WTC11 (cell line): Measurements from ENCODE around the gene HNRNPLL. TPM values are rescaled to one million over a fixed set of nuclear protein-coding genes. Genes with fewer than 3 reads are reported as not detected.

ENCODE experiments used
- ATAC-seq: fragments of 200-7000 bp; cut with Tn5 transposase; 2 replicates; pipeline ENCODE4 v1.10.0; 2021; ENCODE audit warnings: mild to moderate bottlenecking, moderate library complexity
- CTCF ChIA-PET: fragments of 300-600 bp; sonication (Branson Sonifier 250); formaldehyde crosslinking; loops from one replicate; lab custom pipeline; 2021; ENCODE audit warnings: antibody characterized with exemption; lab: Charles Lee
- POLR2A ChIA-PET: fragments of 350-600 bp; sonication (Branson Sonifier 250); formaldehyde crosslinking; loops from one replicate; lab custom pipeline; 2021; ENCODE audit warnings: antibody characterized with exemption; lab: Charles Lee
- DNase-seq: peaks from one replicate; pipeline ENCODE4 v3.0.0; 2021; ENCODE audit warnings: low spot score
- H3K27ac Mint-ChIP-seq: 2 replicates; pipeline ENCODE4 v1.8.0; 2021; ENCODE audit warnings: mixed read lengths
- H3K27me3 Mint-ChIP-seq: 2 replicates; pipeline ENCODE4 v1.8.0; 2021; ENCODE audit warnings: low read depth, mild to moderate bottlenecking, moderate library complexity, mixed read lengths
- H3K36me3 Mint-ChIP-seq: 2 replicates; pipeline ENCODE4 v1.8.0; 2021; ENCODE audit warnings: mixed read lengths
- H3K4me1 Mint-ChIP-seq: 2 replicates; pipeline ENCODE4 v1.8.0; 2022; ENCODE audit warnings: mixed read lengths
- H3K4me3 Mint-ChIP-seq: 2 replicates; pipeline ENCODE4 v1.8.0; 2021; ENCODE audit warnings: mild to moderate bottlenecking, moderate library complexity, mixed read lengths
- H3K9me3 Mint-ChIP-seq: 2 replicates; pipeline ENCODE4 v1.8.0; 2021; ENCODE audit warnings: mixed read lengths
- ATF1 ChIP-seq: sonication (generic); formaldehyde crosslinking; IDR thresholded peaks from 2 replicates; pipeline ENCODE4 v1.8.1; 2023; ENCODE audit warnings: mild to moderate bottlenecking, moderate library complexity, missing genetic modification reagents
- ELF4 ChIP-seq: sonication (generic); formaldehyde crosslinking; IDR thresholded peaks from 2 replicates; pipeline ENCODE4 v1.8.1; 2022; ENCODE audit warnings: low read depth, mild to moderate bottlenecking, moderate library complexity, missing genetic modification reagents
- NFYB ChIP-seq: sonication (generic); formaldehyde crosslinking; conservative IDR thresholded peaks from 2 replicates; pipeline ENCODE4 v1.8.0; 2022; ENCODE audit warnings: low read depth, missing genetic modification reagents
- SOX15 ChIP-seq: fragments of 250-450 bp; sonication (Bioruptor Pico); IDR thresholded peaks from 2 replicates; pipeline ENCODE4 v1.9.0; 2021; ENCODE audit warnings: mild to moderate bottlenecking
- ZNF121 ChIP-seq: sonication (generic); formaldehyde crosslinking; IDR thresholded peaks from 2 replicates; pipeline ENCODE4 v1.8.0; 2023; ENCODE audit warnings: missing genetic modification reagents
- ZNF219 ChIP-seq: sonication (generic); formaldehyde crosslinking; IDR thresholded peaks from 2 replicates; pipeline ENCODE4 v1.8.0; 2023; ENCODE audit warnings: missing genetic modification reagents, mild to moderate bottlenecking, borderline replicate concordance
- ZNF263 ChIP-seq: sonication (generic); formaldehyde crosslinking; IDR thresholded peaks from 2 replicates; pipeline ENCODE4 v1.8.1; 2022; ENCODE audit warnings: low read depth, mild to moderate bottlenecking, moderate library complexity, missing genetic modification reagents
- ZNF416 ChIP-seq: fragments of 250-450 bp; sonication (Bioruptor Pico); IDR thresholded peaks from 2 replicates; pipeline ENCODE4 v1.9.0; 2021; ENCODE audit warnings: mild to moderate bottlenecking, inconsistent platforms
- ZNF671 ChIP-seq: fragments of 250-450 bp; sonication (Bioruptor Pico); IDR thresholded peaks from 2 replicates; pipeline ENCODE4 v1.8.0; 2021; ENCODE audit warnings: mild to moderate bottlenecking
- total RNA-seq: library from RNA; stranded (reverse); gene quantifications from 3 replicates; pipeline ENCODE4 v1.2.3, GENCODE V29; 2021
- TF ChIP-seq, protein P1 (sequence below): sonication (generic); formaldehyde crosslinking; IDR thresholded peaks from 2 replicates; pipeline ENCODE4 v1.8.1; 2022; ENCODE audit warnings: mild to moderate bottlenecking, missing genetic modification reagents, moderate library complexity, borderline replicate concordance
- TF ChIP-seq, protein P2 (sequence below): sonication (generic); formaldehyde crosslinking; IDR thresholded peaks from 2 replicates; pipeline ENCODE4 v1.8.0; 2022; ENCODE audit warnings: mild to moderate bottlenecking, missing genetic modification reagents
- TF ChIP-seq, protein P3 (sequence below): sonication (generic); formaldehyde crosslinking; IDR thresholded peaks from 2 replicates; pipeline ENCODE4 v1.8.0; 2022; ENCODE audit warnings: mild to moderate bottlenecking, missing genetic modification reagents
- TF ChIP-seq, protein P4 (sequence below): fragments of 200-600 bp; IDR thresholded peaks from 2 replicates; pipeline ENCODE4 v1.8.0; 2022; ENCODE audit warnings: antibody characterized with exemption
- TF ChIP-seq, protein P5 (sequence below): sonication (generic); formaldehyde crosslinking; IDR thresholded peaks from 2 replicates; pipeline ENCODE4 v1.8.0; 2023; ENCODE audit warnings: missing genetic modification reagents
- TF ChIP-seq, protein P6 (sequence below): sonication (generic); formaldehyde crosslinking; IDR thresholded peaks from 2 replicates; pipeline ENCODE4 v1.8.1; 2022; ENCODE audit warnings: low read depth, missing genetic modification reagents, borderline replicate concordance
- TF ChIP-seq, protein P7 (sequence below): sonication (generic); formaldehyde crosslinking; IDR thresholded peaks from 2 replicates; pipeline ENCODE4 v1.8.1; 2023; ENCODE audit warnings: mild to moderate bottlenecking, moderate library complexity, missing genetic modification reagents
- TF ChIP-seq, protein P8 (sequence below): sonication (generic); formaldehyde crosslinking; IDR thresholded peaks from 2 replicates; pipeline ENCODE4 v1.8.1; 2023; ENCODE audit warnings: mild to moderate bottlenecking, missing genetic modification reagents, borderline replicate concordance

Gene HNRNPLL
- total RNA-seq, 1 experiment from 2014 or later: 65.3 TPM

DNA sequence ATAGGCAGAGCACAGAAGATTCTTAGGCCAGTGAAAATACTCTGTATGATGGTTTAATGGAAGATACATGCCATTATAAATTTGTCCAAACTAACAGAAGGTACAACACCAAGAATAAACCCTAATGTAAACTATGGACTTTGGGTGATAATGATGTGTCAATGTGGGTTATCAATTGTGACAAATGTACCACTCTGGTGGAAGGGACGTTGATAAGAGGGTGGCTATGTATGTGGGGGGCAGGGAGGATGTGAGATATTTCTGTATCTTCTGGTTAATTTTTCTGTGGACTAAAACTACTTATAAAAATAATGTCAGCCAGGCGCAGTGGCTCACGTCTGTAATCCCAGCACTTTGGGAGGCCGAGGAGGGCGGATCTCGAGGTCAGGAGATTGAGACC lies 86.2 kb downstream of the HNRNPLL start:
- H3K4me1 Mint-ChIP-seq: peaks cover 14% of the 10 kb centered on the region
- H3K4me3 Mint-ChIP-seq: no peak overlapping the region
- H3K9me3 Mint-ChIP-seq: peaks cover 7% of the 10 kb centered on the region
- H3K36me3 Mint-ChIP-seq: no peaks in the 10 kb centered on the region
- POLR2A ChIA-PET: no interaction called here
- ATAC-seq (no peak), DNase-seq (no peak)
- no peaks in the 10 kb centered on the region for H3K27me3 Mint-ChIP-seq
- TF ChIP-seq SOX15 (no peak), ATF1 (CRISPR knock-in tag) (no peak), ZNF671 (CRISPR knock-in tag) (no peak), ELF4 (CRISPR knock-in tag) (no peak), NFYB (CRISPR knock-in tag) (no peak), ZNF416 (CRISPR knock-in tag) (no peak), ZNF263 (CRISPR knock-in tag) (no peak), ZNF219 (CRISPR knock-in tag) (no peak)
- TF ChIP-seq, protein P1, sequence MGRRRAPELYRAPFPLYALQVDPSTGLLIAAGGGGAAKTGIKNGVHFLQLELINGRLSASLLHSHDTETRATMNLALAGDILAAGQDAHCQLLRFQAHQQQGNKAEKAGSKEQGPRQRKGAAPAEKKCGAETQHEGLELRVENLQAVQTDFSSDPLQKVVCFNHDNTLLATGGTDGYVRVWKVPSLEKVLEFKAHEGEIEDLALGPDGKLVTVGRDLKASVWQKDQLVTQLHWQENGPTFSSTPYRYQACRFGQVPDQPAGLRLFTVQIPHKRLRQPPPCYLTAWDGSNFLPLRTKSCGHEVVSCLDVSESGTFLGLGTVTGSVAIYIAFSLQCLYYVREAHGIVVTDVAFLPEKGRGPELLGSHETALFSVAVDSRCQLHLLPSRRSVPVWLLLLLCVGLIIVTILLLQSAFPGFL (CRISPR knock-in tag): no peak
- TF ChIP-seq, protein P2, sequence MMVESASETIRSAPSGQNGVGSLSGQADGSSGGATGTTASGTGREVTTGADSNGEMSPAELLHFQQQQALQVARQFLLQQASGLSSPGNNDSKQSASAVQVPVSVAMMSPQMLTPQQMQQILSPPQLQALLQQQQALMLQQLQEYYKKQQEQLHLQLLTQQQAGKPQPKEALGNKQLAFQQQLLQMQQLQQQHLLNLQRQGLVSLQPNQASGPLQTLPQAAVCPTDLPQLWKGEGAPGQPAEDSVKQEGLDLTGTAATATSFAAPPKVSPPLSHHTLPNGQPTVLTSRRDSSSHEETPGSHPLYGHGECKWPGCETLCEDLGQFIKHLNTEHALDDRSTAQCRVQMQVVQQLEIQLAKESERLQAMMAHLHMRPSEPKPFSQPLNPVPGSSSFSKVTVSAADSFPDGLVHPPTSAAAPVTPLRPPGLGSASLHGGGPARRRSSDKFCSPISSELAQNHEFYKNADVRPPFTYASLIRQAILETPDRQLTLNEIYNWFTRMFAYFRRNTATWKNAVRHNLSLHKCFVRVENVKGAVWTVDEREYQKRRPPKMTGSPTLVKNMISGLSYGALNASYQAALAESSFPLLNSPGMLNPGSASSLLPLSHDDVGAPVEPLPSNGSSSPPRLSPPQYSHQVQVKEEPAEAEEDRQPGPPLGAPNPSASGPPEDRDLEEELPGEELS (CRISPR knock-in tag): no peak
- TF ChIP-seq, protein P3, sequence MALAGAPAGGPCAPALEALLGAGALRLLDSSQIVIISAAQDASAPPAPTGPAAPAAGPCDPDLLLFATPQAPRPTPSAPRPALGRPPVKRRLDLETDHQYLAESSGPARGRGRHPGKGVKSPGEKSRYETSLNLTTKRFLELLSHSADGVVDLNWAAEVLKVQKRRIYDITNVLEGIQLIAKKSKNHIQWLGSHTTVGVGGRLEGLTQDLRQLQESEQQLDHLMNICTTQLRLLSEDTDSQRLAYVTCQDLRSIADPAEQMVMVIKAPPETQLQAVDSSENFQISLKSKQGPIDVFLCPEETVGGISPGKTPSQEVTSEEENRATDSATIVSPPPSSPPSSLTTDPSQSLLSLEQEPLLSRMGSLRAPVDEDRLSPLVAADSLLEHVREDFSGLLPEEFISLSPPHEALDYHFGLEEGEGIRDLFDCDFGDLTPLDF: no peak
- TF ChIP-seq, protein P4, sequence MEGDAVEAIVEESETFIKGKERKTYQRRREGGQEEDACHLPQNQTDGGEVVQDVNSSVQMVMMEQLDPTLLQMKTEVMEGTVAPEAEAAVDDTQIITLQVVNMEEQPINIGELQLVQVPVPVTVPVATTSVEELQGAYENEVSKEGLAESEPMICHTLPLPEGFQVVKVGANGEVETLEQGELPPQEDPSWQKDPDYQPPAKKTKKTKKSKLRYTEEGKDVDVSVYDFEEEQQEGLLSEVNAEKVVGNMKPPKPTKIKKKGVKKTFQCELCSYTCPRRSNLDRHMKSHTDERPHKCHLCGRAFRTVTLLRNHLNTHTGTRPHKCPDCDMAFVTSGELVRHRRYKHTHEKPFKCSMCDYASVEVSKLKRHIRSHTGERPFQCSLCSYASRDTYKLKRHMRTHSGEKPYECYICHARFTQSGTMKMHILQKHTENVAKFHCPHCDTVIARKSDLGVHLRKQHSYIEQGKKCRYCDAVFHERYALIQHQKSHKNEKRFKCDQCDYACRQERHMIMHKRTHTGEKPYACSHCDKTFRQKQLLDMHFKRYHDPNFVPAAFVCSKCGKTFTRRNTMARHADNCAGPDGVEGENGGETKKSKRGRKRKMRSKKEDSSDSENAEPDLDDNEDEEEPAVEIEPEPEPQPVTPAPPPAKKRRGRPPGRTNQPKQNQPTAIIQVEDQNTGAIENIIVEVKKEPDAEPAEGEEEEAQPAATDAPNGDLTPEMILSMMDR: no peak
- no peak overlapping the region for H3K27ac Mint-ChIP-seq
- CTCF ChIA-PET: no interaction called here

DNA sequence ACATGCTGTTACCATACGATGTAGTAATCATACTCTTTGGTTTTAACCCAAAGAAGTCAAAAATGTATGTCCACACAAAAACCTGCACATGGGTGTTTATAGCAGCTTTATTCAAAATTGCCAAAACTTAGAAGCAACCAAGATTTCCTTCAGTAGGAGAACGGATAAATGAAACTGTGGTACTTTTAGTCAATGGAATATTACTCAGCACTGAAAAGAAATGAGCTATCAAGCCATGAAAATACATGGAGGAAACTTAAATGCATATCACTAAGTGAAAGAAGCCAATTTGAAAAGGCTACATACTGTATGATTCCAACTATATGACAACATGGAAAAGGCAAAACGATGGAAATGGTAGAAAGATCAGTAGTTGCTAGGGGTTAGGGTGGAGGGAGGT lies 86.6 kb downstream of the HNRNPLL start:
- no peak for ATAC-seq
- POLR2A ChIA-PET: no interaction called here
- H3K9me3 Mint-ChIP-seq: peaks cover 7% of the 10 kb centered on the region
- no peaks in the 10 kb centered on the region for H3K36me3 Mint-ChIP-seq
- H3K4me1 Mint-ChIP-seq: peaks cover 14% of the 10 kb centered on the region
- DNase-seq: no peak
- H3K27me3 Mint-ChIP-seq: no peaks in the 10 kb centered on the region
- no peak overlapping the region for H3K27ac Mint-ChIP-seq
- H3K4me3 Mint-ChIP-seq: no peak overlapping the region
- CTCF ChIA-PET: no interaction called here
- TF ChIP-seq, protein P5, sequence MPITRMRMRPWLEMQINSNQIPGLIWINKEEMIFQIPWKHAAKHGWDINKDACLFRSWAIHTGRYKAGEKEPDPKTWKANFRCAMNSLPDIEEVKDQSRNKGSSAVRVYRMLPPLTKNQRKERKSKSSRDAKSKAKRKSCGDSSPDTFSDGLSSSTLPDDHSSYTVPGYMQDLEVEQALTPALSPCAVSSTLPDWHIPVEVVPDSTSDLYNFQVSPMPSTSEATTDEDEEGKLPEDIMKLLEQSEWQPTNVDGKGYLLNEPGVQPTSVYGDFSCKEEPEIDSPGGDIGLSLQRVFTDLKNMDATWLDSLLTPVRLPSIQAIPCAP: no peak
- TF ChIP-seq ZNF219 (CRISPR knock-in tag): no peak
- TF ChIP-seq SOX15: no peak
- TF ChIP-seq, protein P2 (CRISPR knock-in tag): no peak
- TF ChIP-seq ZNF121 (CRISPR knock-in tag): no peak
- TF ChIP-seq, protein P6, sequence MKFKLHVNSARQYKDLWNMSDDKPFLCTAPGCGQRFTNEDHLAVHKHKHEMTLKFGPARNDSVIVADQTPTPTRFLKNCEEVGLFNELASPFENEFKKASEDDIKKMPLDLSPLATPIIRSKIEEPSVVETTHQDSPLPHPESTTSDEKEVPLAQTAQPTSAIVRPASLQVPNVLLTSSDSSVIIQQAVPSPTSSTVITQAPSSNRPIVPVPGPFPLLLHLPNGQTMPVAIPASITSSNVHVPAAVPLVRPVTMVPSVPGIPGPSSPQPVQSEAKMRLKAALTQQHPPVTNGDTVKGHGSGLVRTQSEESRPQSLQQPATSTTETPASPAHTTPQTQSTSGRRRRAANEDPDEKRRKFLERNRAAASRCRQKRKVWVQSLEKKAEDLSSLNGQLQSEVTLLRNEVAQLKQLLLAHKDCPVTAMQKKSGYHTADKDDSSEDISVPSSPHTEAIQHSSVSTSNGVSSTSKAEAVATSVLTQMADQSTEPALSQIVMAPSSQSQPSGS (CRISPR knock-in tag): no peak
- TF ChIP-seq, protein P7, sequence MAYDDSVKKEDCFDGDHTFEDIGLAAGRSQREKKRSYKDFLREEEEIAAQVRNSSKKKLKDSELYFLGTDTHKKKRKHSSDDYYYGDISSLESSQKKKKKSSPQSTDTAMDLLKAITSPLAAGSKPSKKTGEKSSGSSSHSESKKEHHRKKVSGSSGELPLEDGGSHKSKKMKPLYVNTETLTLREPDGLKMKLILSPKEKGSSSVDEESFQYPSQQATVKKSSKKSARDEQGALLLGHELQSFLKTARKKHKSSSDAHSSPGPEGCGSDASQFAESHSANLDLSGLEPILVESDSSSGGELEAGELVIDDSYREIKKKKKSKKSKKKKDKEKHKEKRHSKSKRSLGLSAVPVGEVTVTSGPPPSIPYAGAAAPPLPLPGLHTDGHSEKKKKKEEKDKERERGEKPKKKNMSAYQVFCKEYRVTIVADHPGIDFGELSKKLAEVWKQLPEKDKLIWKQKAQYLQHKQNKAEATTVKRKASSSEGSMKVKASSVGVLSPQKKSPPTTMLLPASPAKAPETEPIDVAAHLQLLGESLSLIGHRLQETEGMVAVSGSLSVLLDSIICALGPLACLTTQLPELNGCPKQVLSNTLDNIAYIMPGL (CRISPR knock-in tag): no peak
- TF ChIP-seq, protein P8, sequence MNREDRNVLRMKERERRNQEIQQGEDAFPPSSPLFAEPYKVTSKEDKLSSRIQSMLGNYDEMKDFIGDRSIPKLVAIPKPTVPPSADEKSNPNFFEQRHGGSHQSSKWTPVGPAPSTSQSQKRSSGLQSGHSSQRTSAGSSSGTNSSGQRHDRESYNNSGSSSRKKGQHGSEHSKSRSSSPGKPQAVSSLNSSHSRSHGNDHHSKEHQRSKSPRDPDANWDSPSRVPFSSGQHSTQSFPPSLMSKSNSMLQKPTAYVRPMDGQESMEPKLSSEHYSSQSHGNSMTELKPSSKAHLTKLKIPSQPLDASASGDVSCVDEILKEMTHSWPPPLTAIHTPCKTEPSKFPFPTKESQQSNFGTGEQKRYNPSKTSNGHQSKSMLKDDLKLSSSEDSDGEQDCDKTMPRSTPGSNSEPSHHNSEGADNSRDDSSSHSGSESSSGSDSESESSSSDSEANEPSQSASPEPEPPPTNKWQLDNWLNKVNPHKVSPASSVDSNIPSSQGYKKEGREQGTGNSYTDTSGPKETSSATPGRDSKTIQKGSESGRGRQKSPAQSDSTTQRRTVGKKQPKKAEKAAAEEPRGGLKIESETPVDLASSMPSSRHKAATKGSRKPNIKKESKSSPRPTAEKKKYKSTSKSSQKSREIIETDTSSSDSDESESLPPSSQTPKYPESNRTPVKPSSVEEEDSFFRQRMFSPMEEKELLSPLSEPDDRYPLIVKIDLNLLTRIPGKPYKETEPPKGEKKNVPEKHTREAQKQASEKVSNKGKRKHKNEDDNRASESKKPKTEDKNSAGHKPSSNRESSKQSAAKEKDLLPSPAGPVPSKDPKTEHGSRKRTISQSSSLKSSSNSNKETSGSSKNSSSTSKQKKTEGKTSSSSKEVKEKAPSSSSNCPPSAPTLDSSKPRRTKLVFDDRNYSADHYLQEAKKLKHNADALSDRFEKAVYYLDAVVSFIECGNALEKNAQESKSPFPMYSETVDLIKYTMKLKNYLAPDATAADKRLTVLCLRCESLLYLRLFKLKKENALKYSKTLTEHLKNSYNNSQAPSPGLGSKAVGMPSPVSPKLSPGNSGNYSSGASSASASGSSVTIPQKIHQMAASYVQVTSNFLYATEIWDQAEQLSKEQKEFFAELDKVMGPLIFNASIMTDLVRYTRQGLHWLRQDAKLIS: no peak
